CD14-positive monocyte (primary cell): Measurements from ENCODE around the gene GAS6. TPM values are rescaled to one million over a fixed set of nuclear protein-coding genes. Genes with fewer than 3 reads are reported as not detected.
A peak's percentile ranks its signal among the peaks of the same experiment; 100 is the strongest.

ENCODE experiments used
- DNase-seq, 3 donors: peaks; one replicate each; pipeline ENCODE4 v3.0.0-alpha.2; 2011 to 2022
- H2AFZ ChIP-seq: 2 replicates; pipeline ENCODE4 v1.6.0; 2012; ENCODE audit warnings: mild to moderate bottlenecking, low read depth, low read length, inconsistent platforms; ENCODE audit not compliant: insufficient read depth, poor library complexity, severe bottlenecking
- H3K27ac ChIP-seq, 2 donors: 1 replicate in 1 of 2; 2 replicates in 1 of 2; pipeline ENCODE4 v1.5.1; 2012 to 2013; ENCODE audit warnings: low read length in 2 of 2, control low read depth in 1 of 2, inconsistent platforms in 1 of 2, low read depth in 1 of 2, mild to moderate bottlenecking in 1 of 2
- H3K27me3 ChIP-seq, 2 donors: one replicate each; pipeline versions ENCODE4 v1.6.0 to v1.6.1; 2011 to 2013; ENCODE audit warnings: low read length in 2 of 2; ENCODE audit not compliant: control insufficient read depth in 2 of 2, insufficient read depth in 2 of 2
- H3K36me3 ChIP-seq, 2 donors: replicated peaks in 1 of 2; 1 replicate in 1 of 2; 2 replicates in 1 of 2; pipeline versions ENCODE4 v1.5.1 to v1.6.1; 2012 to 2013; ENCODE audit warnings: low read length in 2 of 2, control low read depth in 1 of 2, inconsistent platforms in 1 of 2, mild to moderate bottlenecking in 1 of 2; ENCODE audit not compliant: insufficient read depth in 2 of 2, control insufficient read depth in 1 of 2
- H3K4me1 ChIP-seq, 2 donors: 1 replicate in 1 of 2; 2 replicates in 1 of 2; pipeline versions ENCODE4 v1.5.1 to v1.6.1; 2012 to 2013; ENCODE audit warnings: low read length in 2 of 2, control low read depth in 1 of 2, inconsistent platforms in 1 of 2, mild to moderate bottlenecking in 1 of 2, moderate library complexity in 1 of 2; ENCODE audit not compliant: insufficient read depth in 2 of 2, control insufficient read depth in 1 of 2
- H3K4me2 ChIP-seq: replicated peaks from 2 replicates; pipeline ENCODE3; 2012; ENCODE audit warnings: low read length, moderate library complexity, mild to moderate bottlenecking; ENCODE audit not compliant: poor library complexity, severe bottlenecking; ENCODE audit errors: extremely low read depth
- H3K4me3 ChIP-seq, 3 experiments: fragments of 200-600 bp in 1 of 3; sonication (generic) in 1 of 3; replicated peaks in 1 of 3; 1 replicate in 2 of 3; 2 replicates in 1 of 3; pipeline ENCODE4 v1.5.1; 2011 to 2013; ENCODE audit warnings: low read length in 3 of 3, mild to moderate bottlenecking in 3 of 3, control low read depth in 2 of 3, low read depth in 2 of 3, inconsistent platforms in 1 of 3, moderate library complexity in 1 of 3
- H3K79me2 ChIP-seq: 2 replicates; pipeline ENCODE4 v1.6.0; 2012; ENCODE audit warnings: mild to moderate bottlenecking, control low read depth, inconsistent platforms, low read length, moderate library complexity; ENCODE audit not compliant: insufficient read depth
- H3K9ac ChIP-seq: 2 replicates; pipeline ENCODE4 v1.6.0; 2017; ENCODE audit warnings: low read length, mild to moderate bottlenecking; ENCODE audit not compliant: insufficient read depth, poor library complexity, severe bottlenecking
- H3K9me3 ChIP-seq, 2 donors: replicated peaks in 1 of 2; 1 replicate in 1 of 2; 2 replicates in 1 of 2; pipeline versions ENCODE4 v1.5.1 to v1.6.1; 2012 to 2013; ENCODE audit warnings: low read length in 2 of 2, control low read depth in 1 of 2; ENCODE audit not compliant: control insufficient read depth in 1 of 2, insufficient read depth in 1 of 2
- H4K20me1 ChIP-seq: 2 replicates; pipeline ENCODE4 v1.6.0; 2012; ENCODE audit warnings: mild to moderate bottlenecking, low read length, control low read depth, moderate library complexity; ENCODE audit not compliant: insufficient read depth
- H3K27ac Mint-ChIP-seq, 7 donors: one replicate each; pipeline ENCODE4 v1.8.0; 2020; ENCODE audit warnings: mild to moderate bottlenecking in 7 of 7, mixed read lengths in 7 of 7, moderate library complexity in 6 of 7, inconsistent platforms in 2 of 7
- H3K27me3 Mint-ChIP-seq, 3 donors: one replicate each; pipeline ENCODE4 v1.8.0; 2021 to 2022; ENCODE audit warnings: low read depth in 3 of 3, mild to moderate bottlenecking in 3 of 3, mixed read lengths in 3 of 3, moderate library complexity in 3 of 3, inconsistent platforms in 1 of 3
- H3K36me3 Mint-ChIP-seq, 2 donors: one replicate each; pipeline ENCODE4 v1.8.0; 2020; ENCODE audit warnings: mixed read lengths in 2 of 2, inconsistent platforms in 1 of 2, mild to moderate bottlenecking in 1 of 2
- H3K4me1 Mint-ChIP-seq: one replicate; pipeline ENCODE4 v1.8.0; 2020; ENCODE audit warnings: mild to moderate bottlenecking, mixed read lengths
- H3K4me3 Mint-ChIP-seq, 2 donors: one replicate each; pipeline ENCODE4 v1.8.0; 2020; ENCODE audit warnings: mild to moderate bottlenecking in 2 of 2, mixed read lengths in 2 of 2, moderate library complexity in 1 of 2
- H3K9me3 Mint-ChIP-seq, 7 donors: one replicate each; pipeline ENCODE4 v1.8.0; 2020 to 2022; ENCODE audit warnings: mixed read lengths in 7 of 7, mild to moderate bottlenecking in 6 of 7, moderate library complexity in 6 of 7, inconsistent platforms in 2 of 7
- WGBS: methylation state at CpG from one replicate; pipeline ENCODE4 v1.1.5; 2013; ENCODE audit warnings: missing lambda C conversion rate; ENCODE audit not compliant: insufficient coverage; 5-methylcytosine and 5-hydroxymethylcytosine counted together
- intact Hi-C, 2 donors: fragments of 100-400 bp; cut with micrococcal nuclease; formaldehyde crosslinking; loops; one replicate each; pipeline versions ENCODE4 v1.15.0 to v1.15.1; 2023
- polyA plus RNA-seq, 3 donors: library from polyadenylated mRNA; depleted of rRNA in 1 of 3; unstranded in 2 of 3; stranded (reverse) in 1 of 3; fragments of 300-500 nt in 2 of 3; fragments of >200 nt in 1 of 3; fragmentation: Illumina TruSeq in 2 of 3; gene quantifications; 1 replicate in 2 of 3; 2 replicates in 1 of 3; pipeline ENCODE4 v1.2.3, GENCODE V29; 2012 to 2021
- TF ChIP-seq, protein P1 (sequence below): fragments of 200-600 bp; IDR thresholded peaks from one replicate; pipeline ENCODE4 v1.8.0; 2022; ENCODE audit warnings: antibody characterized with exemption, mild to moderate bottlenecking

Gene GAS6
- polyA plus RNA-seq, 3 donors, result 1.8 to 7.5 (median 1.9) TPM

GRCh38 chr13:113783966-113784644 lies 79.8 kb downstream of the GAS6 start:
- TF ChIP-seq, protein P1, sequence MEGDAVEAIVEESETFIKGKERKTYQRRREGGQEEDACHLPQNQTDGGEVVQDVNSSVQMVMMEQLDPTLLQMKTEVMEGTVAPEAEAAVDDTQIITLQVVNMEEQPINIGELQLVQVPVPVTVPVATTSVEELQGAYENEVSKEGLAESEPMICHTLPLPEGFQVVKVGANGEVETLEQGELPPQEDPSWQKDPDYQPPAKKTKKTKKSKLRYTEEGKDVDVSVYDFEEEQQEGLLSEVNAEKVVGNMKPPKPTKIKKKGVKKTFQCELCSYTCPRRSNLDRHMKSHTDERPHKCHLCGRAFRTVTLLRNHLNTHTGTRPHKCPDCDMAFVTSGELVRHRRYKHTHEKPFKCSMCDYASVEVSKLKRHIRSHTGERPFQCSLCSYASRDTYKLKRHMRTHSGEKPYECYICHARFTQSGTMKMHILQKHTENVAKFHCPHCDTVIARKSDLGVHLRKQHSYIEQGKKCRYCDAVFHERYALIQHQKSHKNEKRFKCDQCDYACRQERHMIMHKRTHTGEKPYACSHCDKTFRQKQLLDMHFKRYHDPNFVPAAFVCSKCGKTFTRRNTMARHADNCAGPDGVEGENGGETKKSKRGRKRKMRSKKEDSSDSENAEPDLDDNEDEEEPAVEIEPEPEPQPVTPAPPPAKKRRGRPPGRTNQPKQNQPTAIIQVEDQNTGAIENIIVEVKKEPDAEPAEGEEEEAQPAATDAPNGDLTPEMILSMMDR, result no peak
- Histone ChIP-seq H3K79me2 (no peaks in the 10 kb centered on the region), H3K36me3 (no peaks in the 10 kb centered on the region), H3K27me3 (no peaks in the 10 kb centered on the region), H4K20me1 (no peaks in the 10 kb centered on the region), H3K27ac (no peak overlapping the region), H3K4me3 (no peak overlapping the region), H2AFZ (no peak overlapping the region), H3K4me1 (no peaks in the 10 kb centered on the region), H3K4me2 (no peak overlapping the region), H3K9ac (no peak overlapping the region), H3K9me3 (no peaks in the 10 kb centered on the region)
- Mint-ChIP-seq H3K9me3 (peaks cover 0 to 7% (median 4%) of the 10 kb centered on the region in 7 donors), H3K27ac (no peak overlapping the region), H3K4me1 (peaks cover 4% of the 10 kb centered on the region), H3K27me3 (peaks cover 3 to 9% (median 7%) of the 10 kb centered on the region in 3 donors), H3K4me3 (no peak overlapping the region), H3K36me3 (no peaks in the 10 kb centered on the region)
- intact Hi-C loops, result no loop called here
- 81% methylated on average over 8 of the region's 10 CpGs for WGBS
- DNase-seq, result no peak

DNA sequence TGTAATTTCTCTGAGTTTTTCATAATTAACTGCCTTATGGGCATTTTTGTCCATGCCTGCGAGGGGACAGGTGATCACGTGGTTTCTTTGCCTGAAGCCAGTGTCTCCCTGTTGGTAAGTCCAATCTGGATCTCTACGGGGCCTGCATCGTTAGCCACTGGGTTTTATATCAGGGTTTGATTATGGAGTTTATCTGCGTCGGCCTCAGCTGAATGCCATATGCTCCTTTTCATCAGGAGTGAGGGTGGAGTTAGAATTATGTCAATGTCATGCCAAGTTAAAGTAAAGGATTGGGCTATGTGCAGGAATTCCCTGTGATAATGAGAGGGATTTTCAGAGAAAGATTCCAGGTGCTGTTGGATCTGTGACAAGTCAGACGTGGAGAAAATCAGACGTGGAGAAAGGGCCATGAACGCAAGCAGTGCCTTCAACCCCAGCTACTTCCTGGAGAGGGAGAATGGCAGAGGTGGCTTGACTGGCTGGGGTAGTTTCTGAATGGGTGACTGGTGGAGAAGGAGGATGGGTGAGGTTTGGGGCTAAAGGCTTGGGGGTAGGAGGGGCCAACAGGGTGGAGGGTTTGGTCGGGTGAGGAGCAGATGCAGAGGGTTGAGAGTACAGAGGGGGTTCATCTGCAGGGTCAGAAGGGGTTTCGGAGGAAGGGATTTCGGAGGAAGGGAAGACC lies 80.5 kb downstream of the GAS6 start:
- Histone ChIP-seq H3K9me3 (no peaks in the 10 kb centered on the region), H3K4me2 (no peak overlapping the region), H3K79me2 (no peaks in the 10 kb centered on the region), H3K9ac (no peak overlapping the region), H3K27me3 (no peaks in the 10 kb centered on the region), H3K4me1 (no peaks in the 10 kb centered on the region), H3K36me3 (no peaks in the 10 kb centered on the region), H3K4me3 (no peak overlapping the region), H2AFZ (no peak overlapping the region), H3K27ac (no peak overlapping the region), H4K20me1 (no peaks in the 10 kb centered on the region)
- H3K27me3 Mint-ChIP-seq, result peaks cover 6 to 11% (median 8%) of the 10 kb centered on the region in 3 donors
- intact Hi-C loops, result no loop called here
- 95% methylated on average over 11 of the region's 12 CpGs for WGBS
- TF ChIP-seq, protein P1, result no peak
- no peak overlapping the region for H3K4me3 Mint-ChIP-seq
- peaks cover 4% of the 10 kb centered on the region for H3K4me1 Mint-ChIP-seq
- peak overlapping the region in 1 of 7 donors; percentile 18 for H3K27ac Mint-ChIP-seq
- H3K36me3 Mint-ChIP-seq, result no peaks in the 10 kb centered on the region
- DNase-seq, result no peak
- H3K9me3 Mint-ChIP-seq, result peaks cover 0 to 10% (median 4%) of the 10 kb centered on the region in 7 donors
